Fibroblast of pulmonary artery (primary cell): ENCODE data around the gene RETN.

ENCODE experiments used
- DNase-seq: peaks from one replicate; pipeline ENCODE4 v3.0.0-alpha.2; 2010; ENCODE audit warnings: low read depth
- H3K4me3 ChIP-seq: replicated peaks from 2 replicates; pipeline ENCODE4 v1.5.1; 2011; ENCODE audit warnings: low read depth, mild to moderate bottlenecking, control low read depth, low read length, moderate library complexity
- TF ChIP-seq, protein P1 (sequence below): IDR thresholded peaks from 2 replicates; pipeline ENCODE4 v1.5.1; 2011; ENCODE audit warnings: mild to moderate bottlenecking, control low read depth, low read length, inconsistent platforms; ENCODE audit errors: missing control alignments

Gene RETN

DNA sequence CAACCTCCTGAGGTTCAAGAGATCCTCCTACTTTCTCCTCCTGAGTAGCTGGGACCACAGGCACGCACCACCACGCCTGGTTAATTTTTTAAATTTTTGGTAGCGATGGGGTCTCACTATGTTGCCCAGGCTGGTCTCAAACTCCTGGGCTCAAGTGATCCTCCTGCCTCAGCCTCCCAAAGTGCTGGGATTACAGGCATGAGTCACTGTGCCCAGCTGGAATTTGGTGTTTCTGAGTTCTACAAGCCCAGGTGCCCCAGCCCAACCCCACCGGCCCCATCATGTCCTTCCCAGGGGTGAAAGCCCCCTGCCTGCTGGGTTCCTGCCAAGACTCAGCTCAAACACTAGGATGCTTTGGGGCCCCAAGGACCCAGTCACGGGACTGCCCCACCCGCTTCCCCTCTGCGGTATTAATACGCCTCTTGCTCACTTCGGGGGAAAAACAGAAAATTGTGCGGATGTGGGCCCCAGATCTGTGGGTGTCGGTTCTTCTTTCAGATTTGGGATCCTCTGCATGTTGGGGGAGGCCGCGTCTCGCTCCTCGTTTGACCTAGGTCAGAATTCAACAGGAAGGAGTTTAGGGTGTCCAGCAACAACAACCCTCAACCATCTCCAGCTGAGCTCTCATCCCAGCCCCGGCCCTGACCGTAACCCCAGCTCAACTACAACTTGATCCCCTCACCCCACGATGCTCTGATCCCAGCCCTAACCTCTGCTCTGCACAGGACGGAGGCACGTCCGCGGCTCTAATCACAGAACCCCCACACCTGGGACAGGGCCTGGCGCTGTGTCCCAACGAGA, 36.7 kb downstream of the RETN start:
- H3K4me3 ChIP-seq, result no peak overlapping the region
- DNase-seq, result no peak
- TF ChIP-seq, protein P1, sequence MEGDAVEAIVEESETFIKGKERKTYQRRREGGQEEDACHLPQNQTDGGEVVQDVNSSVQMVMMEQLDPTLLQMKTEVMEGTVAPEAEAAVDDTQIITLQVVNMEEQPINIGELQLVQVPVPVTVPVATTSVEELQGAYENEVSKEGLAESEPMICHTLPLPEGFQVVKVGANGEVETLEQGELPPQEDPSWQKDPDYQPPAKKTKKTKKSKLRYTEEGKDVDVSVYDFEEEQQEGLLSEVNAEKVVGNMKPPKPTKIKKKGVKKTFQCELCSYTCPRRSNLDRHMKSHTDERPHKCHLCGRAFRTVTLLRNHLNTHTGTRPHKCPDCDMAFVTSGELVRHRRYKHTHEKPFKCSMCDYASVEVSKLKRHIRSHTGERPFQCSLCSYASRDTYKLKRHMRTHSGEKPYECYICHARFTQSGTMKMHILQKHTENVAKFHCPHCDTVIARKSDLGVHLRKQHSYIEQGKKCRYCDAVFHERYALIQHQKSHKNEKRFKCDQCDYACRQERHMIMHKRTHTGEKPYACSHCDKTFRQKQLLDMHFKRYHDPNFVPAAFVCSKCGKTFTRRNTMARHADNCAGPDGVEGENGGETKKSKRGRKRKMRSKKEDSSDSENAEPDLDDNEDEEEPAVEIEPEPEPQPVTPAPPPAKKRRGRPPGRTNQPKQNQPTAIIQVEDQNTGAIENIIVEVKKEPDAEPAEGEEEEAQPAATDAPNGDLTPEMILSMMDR, result no peak

DNA sequence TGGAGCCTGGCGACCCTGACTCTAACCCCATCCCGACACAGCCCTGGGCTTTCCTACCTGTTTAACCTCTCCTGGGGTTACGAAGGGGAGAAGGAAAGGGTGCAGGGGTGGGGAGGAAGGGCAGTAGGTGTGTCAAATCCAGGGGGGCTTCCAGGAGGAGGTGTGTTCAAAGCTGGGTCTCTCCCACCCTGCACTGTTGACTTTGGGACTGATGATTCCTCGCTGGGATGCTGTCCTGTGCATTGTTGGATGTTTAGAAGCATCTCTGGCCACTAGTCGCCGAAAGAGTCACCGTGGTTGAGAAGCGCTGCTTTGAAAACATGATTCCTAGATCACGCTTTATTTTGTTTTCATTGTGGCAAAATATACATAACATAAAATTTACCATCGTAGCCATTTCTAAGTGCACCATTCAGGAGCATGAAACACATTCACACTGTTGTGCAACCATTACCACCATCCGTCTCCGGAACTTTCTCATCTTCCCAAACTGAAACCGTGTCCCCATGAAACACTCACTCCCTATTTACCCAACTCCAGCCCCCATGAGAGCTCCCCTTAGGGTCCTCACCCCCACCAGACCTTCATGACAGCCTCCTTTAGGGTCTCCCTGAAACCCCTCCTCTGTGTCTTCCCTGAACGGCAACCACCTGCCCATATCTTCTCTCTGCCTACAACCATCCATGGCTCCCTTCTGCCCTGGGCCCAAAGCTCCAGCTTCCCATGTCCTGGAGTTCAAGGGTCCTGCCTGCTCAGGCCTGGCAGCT, 37.5 kb downstream of the RETN start:
- DNase-seq, result no peak
- H3K4me3 ChIP-seq, result no peak overlapping the region
- TF ChIP-seq, protein P1, result no peak

GRCh38 chr19:7706955-7707456, 38.2 kb downstream of the RETN start:
- H3K4me3 ChIP-seq, result no peak overlapping the region
- TF ChIP-seq, protein P1, result no peak
- DNase-seq, result no peak

GRCh38 chr19:7709932-7710460, 41.1 kb downstream of the RETN start:
- TF ChIP-seq, protein P1, result no peak
- no peak overlapping the region for H3K4me3 ChIP-seq
- no peak for DNase-seq

DNA sequence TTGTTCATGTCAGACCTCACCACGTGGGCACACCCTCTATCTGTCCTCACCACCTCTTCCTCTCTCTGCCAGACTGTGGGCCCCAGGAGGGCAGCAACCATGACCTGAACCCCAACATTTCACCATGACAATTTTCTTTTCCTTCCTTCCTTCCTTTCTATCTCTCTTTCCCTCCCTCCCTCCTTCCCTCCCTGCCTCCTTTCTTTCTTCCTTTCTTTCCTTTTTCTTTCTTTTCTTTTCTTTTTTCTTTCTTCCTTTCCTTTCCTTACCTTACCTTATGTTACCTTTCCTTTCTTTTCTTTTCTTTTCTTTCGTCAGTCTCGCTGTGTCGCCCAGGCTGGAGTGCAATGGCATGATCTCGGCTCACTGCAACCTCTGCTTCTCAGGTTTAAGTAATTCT, 41.8 kb downstream of the RETN start:
- no peak overlapping the region for H3K4me3 ChIP-seq
- TF ChIP-seq, protein P1, result no peak
- no peak for DNase-seq

- TF ChIP-seq, protein P1, result no peak
- H3K4me3 ChIP-seq, result no peak overlapping the region
- DNase-seq, result no peak
These were observed 46.8 kb downstream of the RETN start for GRCh38 chr19:7715671-7716070.
